ENCODE data around the gene VPS26A.

DNA sequence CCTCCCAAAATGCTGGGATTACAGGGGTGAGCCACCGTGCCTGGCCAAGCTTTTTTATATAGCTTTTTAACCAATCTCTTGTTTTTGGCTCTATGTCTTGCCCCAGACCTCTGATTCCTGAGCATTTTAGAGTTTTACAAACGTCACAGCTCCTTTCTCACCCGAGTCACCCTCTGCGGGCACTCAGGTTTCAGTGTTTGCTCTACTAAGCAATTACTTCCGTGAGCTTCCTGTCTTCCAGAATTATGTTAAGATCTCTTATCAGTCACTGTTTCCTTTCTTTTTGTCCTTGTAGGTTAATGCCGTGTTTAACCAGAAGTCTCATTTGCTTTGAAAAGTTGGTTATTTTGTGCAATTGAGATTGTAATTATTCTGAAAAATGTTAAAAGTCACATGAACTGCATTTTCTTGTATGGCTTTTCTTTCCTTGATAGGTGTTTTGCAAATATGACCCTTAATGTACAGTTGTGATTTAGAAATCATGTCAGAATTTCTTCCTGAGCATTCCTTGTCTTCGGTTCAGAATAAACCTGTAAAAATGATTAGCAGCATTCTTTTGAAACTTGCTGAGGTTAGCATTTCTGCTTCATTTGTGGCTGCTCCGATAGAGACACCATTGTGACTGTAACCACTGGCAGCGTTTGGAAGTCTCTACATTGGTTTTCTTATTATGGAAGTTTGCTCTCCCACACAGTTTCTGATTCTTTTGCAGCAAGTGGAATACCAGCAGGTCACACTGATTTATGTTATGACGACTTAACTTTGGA, 91.6 kb downstream of the VPS26A start:
- TF ChIP-seq EP300 (IDR thresholded peaks at IDR 0.05), result no peak
- TF ChIP-seq, protein P1, sequence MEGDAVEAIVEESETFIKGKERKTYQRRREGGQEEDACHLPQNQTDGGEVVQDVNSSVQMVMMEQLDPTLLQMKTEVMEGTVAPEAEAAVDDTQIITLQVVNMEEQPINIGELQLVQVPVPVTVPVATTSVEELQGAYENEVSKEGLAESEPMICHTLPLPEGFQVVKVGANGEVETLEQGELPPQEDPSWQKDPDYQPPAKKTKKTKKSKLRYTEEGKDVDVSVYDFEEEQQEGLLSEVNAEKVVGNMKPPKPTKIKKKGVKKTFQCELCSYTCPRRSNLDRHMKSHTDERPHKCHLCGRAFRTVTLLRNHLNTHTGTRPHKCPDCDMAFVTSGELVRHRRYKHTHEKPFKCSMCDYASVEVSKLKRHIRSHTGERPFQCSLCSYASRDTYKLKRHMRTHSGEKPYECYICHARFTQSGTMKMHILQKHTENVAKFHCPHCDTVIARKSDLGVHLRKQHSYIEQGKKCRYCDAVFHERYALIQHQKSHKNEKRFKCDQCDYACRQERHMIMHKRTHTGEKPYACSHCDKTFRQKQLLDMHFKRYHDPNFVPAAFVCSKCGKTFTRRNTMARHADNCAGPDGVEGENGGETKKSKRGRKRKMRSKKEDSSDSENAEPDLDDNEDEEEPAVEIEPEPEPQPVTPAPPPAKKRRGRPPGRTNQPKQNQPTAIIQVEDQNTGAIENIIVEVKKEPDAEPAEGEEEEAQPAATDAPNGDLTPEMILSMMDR (IDR thresholded peaks at IDR 0.05), result no peak
- TF ChIP-seq POLR2A (IDR thresholded peaks at IDR 0.05; ENCODE audit: low read depth), result no peak
- no peak for TF ChIP-seq POLR2AphosphoS5 (IDR thresholded peaks at IDR 0.05)

Measured in esophagus muscularis mucosa (tissue), 4 donors.